Sigmoid colon (tissue), 4 donors: ENCODE data around the gene FFAR2.

ENCODE experiments used
- POLR2A ChIP-seq, 2 donors: fragments of 450-650 bp; IDR thresholded peaks; one replicate each; pipeline ENCODE4 v1.6.1; 2016; ENCODE audit warnings: antibody characterized with exemption in 2 of 2, mild to moderate bottlenecking in 2 of 2, moderate library complexity in 2 of 2
- POLR2AphosphoS5 ChIP-seq, 4 donors: sonication (generic); formaldehyde crosslinking; IDR thresholded peaks; one replicate each; pipeline ENCODE4 v1.6.1; 2017; ENCODE audit warnings: antibody characterized with exemption in 4 of 4
- TF ChIP-seq, protein P1 (sequence below), 4 experiments: fragments of 450-650 bp in 3 of 4; fragments of 200-600 bp in 1 of 4; IDR thresholded peaks; one replicate each; pipeline ENCODE4 v1.5.1; 2016 to 2019; ENCODE audit warnings: antibody characterized with exemption in 4 of 4, mild to moderate bottlenecking in 3 of 4, moderate library complexity in 2 of 4

DNA sequence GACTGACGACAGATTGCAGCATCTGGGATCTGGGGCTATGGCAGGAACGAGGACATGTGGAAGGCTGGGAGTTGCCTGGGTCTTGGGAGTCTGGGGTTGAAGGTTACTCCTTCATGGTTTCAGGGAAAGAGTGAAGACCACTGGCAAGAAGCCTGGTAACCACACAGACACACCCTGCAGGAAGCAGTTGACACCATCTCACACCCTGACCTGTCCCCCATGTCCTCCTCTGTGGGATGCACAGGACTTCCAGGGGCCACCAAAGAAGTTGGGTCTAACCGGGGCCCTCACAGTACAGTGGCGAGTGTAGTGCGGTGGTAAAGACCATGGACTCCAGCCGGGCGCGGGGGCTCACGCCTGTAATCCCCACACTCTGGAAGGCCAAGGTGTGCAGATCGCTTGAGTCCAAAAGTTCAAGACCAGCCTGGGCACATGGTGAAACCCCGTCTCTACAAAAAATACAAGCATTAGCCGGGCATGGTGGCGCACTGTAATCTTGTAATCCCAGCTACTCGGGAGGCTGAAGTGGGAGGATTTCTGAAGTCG lies 10.6 kb upstream of the FFAR2 start:
- TF ChIP-seq, protein P1, sequence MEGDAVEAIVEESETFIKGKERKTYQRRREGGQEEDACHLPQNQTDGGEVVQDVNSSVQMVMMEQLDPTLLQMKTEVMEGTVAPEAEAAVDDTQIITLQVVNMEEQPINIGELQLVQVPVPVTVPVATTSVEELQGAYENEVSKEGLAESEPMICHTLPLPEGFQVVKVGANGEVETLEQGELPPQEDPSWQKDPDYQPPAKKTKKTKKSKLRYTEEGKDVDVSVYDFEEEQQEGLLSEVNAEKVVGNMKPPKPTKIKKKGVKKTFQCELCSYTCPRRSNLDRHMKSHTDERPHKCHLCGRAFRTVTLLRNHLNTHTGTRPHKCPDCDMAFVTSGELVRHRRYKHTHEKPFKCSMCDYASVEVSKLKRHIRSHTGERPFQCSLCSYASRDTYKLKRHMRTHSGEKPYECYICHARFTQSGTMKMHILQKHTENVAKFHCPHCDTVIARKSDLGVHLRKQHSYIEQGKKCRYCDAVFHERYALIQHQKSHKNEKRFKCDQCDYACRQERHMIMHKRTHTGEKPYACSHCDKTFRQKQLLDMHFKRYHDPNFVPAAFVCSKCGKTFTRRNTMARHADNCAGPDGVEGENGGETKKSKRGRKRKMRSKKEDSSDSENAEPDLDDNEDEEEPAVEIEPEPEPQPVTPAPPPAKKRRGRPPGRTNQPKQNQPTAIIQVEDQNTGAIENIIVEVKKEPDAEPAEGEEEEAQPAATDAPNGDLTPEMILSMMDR (IDR thresholded peaks at IDR 0.05) = no peak
- no peak for TF ChIP-seq POLR2AphosphoS5 (IDR thresholded peaks at IDR 0.05)
- no peak for TF ChIP-seq POLR2A (IDR thresholded peaks at IDR 0.05)
